SK-N-SH (cell line): ENCODE data around the gene ESPNL. TPM values are rescaled to one million over a fixed set of nuclear protein-coding genes. Genes with fewer than 3 reads are reported as not detected.

Experiments
- CTCF ChIA-PET: fragments of 300-600, 350-600 bp; formaldehyde crosslinking; extraction: SDS; loops from one replicate; lab custom pipeline; 2021; lab: Yijun Ruan, JAX
- POLR2A ChIA-PET: fragments of 350-600 bp; sonication (Branson Sonifier 250); formaldehyde crosslinking; extraction: SDS; loops from one replicate; lab custom pipeline; 2020; ENCODE audit warnings: antibody characterized with exemption, inconsistent platforms; lab: Yijun Ruan, JAX
- DNase-seq: peaks from one replicate; pipeline ENCODE4 v3.0.0; 2012
- H2AFZ ChIP-seq: fragments of 200-600 bp; sonication (generic); 2 replicates; pipeline ENCODE4 v1.8.1; 2016; ENCODE audit warnings: antibody characterized with exemption, mild to moderate bottlenecking, low read depth
- H3F3A ChIP-seq: fragments of 200-600 bp; sonication (generic); replicated peaks from 2 replicates; pipeline ENCODE3; 2016; ENCODE audit warnings: antibody characterized with exemption, mild to moderate bottlenecking; ENCODE audit not compliant: insufficient read depth
- H3K27ac ChIP-seq, 2 experiments: fragments of 200-500 bp in 1 of 2; fragments of 200-600 bp in 1 of 2; sonication (Bioruptor generic) in 1 of 2; sonication (generic), shearing (Covaris generic) in 1 of 2; 2 replicates each; pipeline versions ENCODE4 v1.5.1 to v1.6.1; 2014 to 2016; ENCODE audit warnings: low read depth in 2 of 2, inconsistent platforms in 1 of 2, low read length in 1 of 2, mild to moderate bottlenecking in 1 of 2, mixed read lengths in 1 of 2
- H3K27me3 ChIP-seq: fragments of 200-600 bp; sonication (generic), shearing (Covaris generic); 2 replicates; pipeline ENCODE4 v1.6.1; 2016; ENCODE audit warnings: mixed run types; ENCODE audit not compliant: insufficient read depth
- H3K36me3 ChIP-seq, 2 experiments: fragments of 200-500 bp in 1 of 2; fragments of 200-600 bp in 1 of 2; sonication (Bioruptor generic) in 1 of 2; sonication (generic) in 1 of 2; replicated peaks in 1 of 2; 2 replicates each; pipeline versions ENCODE3 to v1.5.1; 2014 to 2016; ENCODE audit warnings: low read length in 1 of 2, mild to moderate bottlenecking in 1 of 2; ENCODE audit not compliant: insufficient read depth in 2 of 2, control insufficient read depth in 1 of 2
- H3K4me1 ChIP-seq, 2 experiments: fragments of 200-500 bp in 1 of 2; fragments of 200-600 bp in 1 of 2; sonication (Bioruptor generic) in 1 of 2; sonication (generic), shearing (Covaris generic) in 1 of 2; 2 replicates each; pipeline versions ENCODE4 v1.5.1 to v1.6.1; 2014 to 2016; ENCODE audit warnings: low read depth in 1 of 2, low read length in 1 of 2, mixed run types in 1 of 2; ENCODE audit not compliant: insufficient read depth in 2 of 2, control insufficient read depth in 1 of 2
- H3K4me2 ChIP-seq: fragments of 200-600 bp; sonication (generic), shearing (Covaris generic); 2 replicates; pipeline ENCODE4 v1.6.1; 2017; ENCODE audit warnings: mixed run types
- H3K4me3 ChIP-seq, 2 experiments: fragments of 200-500 bp in 1 of 2; fragments of 200-600 bp in 1 of 2; sonication (Bioruptor generic) in 1 of 2; sonication (generic), shearing (Covaris generic) in 1 of 2; 2 replicates each; pipeline versions ENCODE4 v1.5.1 to v1.8.1; 2014 to 2016; ENCODE audit warnings: low read depth in 2 of 2, inconsistent platforms in 1 of 2, low read length in 1 of 2, mild to moderate bottlenecking in 1 of 2, mixed read lengths in 1 of 2, moderate library complexity in 1 of 2
- H3K79me2 ChIP-seq: fragments of 200-600 bp; sonication (generic); 2 replicates; pipeline ENCODE4 v1.8.1; 2017; ENCODE audit warnings: mild to moderate bottlenecking; ENCODE audit not compliant: insufficient read depth
- H3K9ac ChIP-seq: fragments of 200-600 bp; sonication (generic); 2 replicates; pipeline ENCODE4 v1.6.1; 2017; ENCODE audit warnings: mixed run types
- H3K9me2 ChIP-seq: fragments of 200-600 bp; sonication (generic); 2 replicates; pipeline ENCODE4 v1.6.1; 2017; ENCODE audit warnings: mixed run types
- H3K9me3 ChIP-seq: fragments of 200-600 bp; sonication (generic); 2 replicates; pipeline ENCODE4 v1.6.1; 2017; ENCODE audit warnings: mixed run types, mild to moderate bottlenecking, moderate library complexity
- H4K20me1 ChIP-seq: fragments of 200-600 bp; sonication (generic); 2 replicates; pipeline ENCODE4 v1.6.1; 2017; ENCODE audit warnings: mild to moderate bottlenecking, mixed run types; ENCODE audit not compliant: insufficient read depth
- FOXJ3 ChIP-seq: sonication (generic); formaldehyde crosslinking; IDR thresholded peaks from 2 replicates; pipeline ENCODE4 v1.5.1; 2020; ENCODE audit warnings: mild to moderate bottlenecking, missing genetic modification reagents
- FOXM1 ChIP-seq: IDR thresholded peaks from 2 replicates; pipeline ENCODE4 v1.4.0; 2012; ENCODE audit warnings: low read depth, mild to moderate bottlenecking
- GATA2 ChIP-seq: sonication (generic); formaldehyde crosslinking; IDR thresholded peaks from 2 replicates; pipeline ENCODE4 v1.5.0; 2020; ENCODE audit warnings: mild to moderate bottlenecking, missing genetic modification reagents
- MAX ChIP-seq: IDR thresholded peaks from 2 replicates; pipeline ENCODE4 v1.4.0; 2012; ENCODE audit warnings: low read depth
- MXI1 ChIP-seq: IDR thresholded peaks from 2 replicates; pipeline ENCODE4 v1.6.1; 2012; ENCODE audit warnings: mild to moderate bottlenecking, low read depth, low read length, improper control_type of control experiment
- NFIC ChIP-seq: IDR thresholded peaks from 2 replicates; pipeline ENCODE4 v1.4.0; 2012; ENCODE audit warnings: borderline replicate concordance
- NRF1 ChIP-seq: IDR thresholded peaks from 2 replicates; pipeline ENCODE4 v1.6.1; 2012; ENCODE audit warnings: low read depth, mild to moderate bottlenecking, low read length
- RCOR1 ChIP-seq: fragments of 150-350 bp; IDR thresholded peaks from 2 replicates; pipeline ENCODE4 v1.6.1; 2017; ENCODE audit warnings: antibody characterized with exemption, low read length
- RFX5 ChIP-seq: IDR thresholded peaks from 2 replicates; pipeline ENCODE4 v1.6.1; 2012; ENCODE audit warnings: mild to moderate bottlenecking, improper control_type of control experiment, low read length
- TEAD4 ChIP-seq: IDR thresholded peaks from 2 replicates; pipeline ENCODE4 v1.4.0; 2012; ENCODE audit warnings: mild to moderate bottlenecking, borderline replicate concordance; ENCODE audit not compliant: insufficient read depth
- YY1 ChIP-seq: IDR thresholded peaks from 2 replicates; pipeline ENCODE4 v1.4.0; 2012; ENCODE audit warnings: low read depth, mild to moderate bottlenecking
- ZBTB33 ChIP-seq: IDR thresholded peaks from 2 replicates; pipeline ENCODE4 v1.4.0; 2012; ENCODE audit warnings: low read depth, borderline replicate concordance
- WGBS: methylation state at CpG from one replicate; pipeline ENCODE4 v1.1.6; 2017; ENCODE audit warnings: low lambda C conversion rate; 5-methylcytosine and 5-hydroxymethylcytosine counted together
- polyA plus RNA-seq, 3 experiments: library from polyadenylated mRNA; depleted of rRNA; stranded (reverse); fragments of >200 nt; gene quantifications; 2 replicates each; pipeline ENCODE4 v1.2.3, GENCODE V29; 2012
- TF ChIP-seq, protein P1 (sequence below): fragments of 150-350 bp; IDR thresholded peaks from 2 replicates; pipeline ENCODE4 v1.6.1; 2017; ENCODE audit warnings: antibody characterized with exemption, low read length, low read depth, borderline replicate concordance
- TF ChIP-seq, protein P2 (sequence below): IDR thresholded peaks from 2 replicates; pipeline ENCODE4; 2012
- TF ChIP-seq, protein P3 (sequence below): IDR thresholded peaks from 2 replicates; pipeline ENCODE4 v1.4.0; 2012; ENCODE audit warnings: low read depth, borderline replicate concordance

Gene ESPNL
- polyA plus RNA-seq, 1 of the 3 experiments (the other 2 are of a cell fraction): 0.05 TPM

GRCh38 chr2:238061315-238062202 is 38.6 kb upstream of the ESPNL start:
- Histone ChIP-seq H3K9me2 (no peaks in the 10 kb centered on the region), H3K9ac (peak overlapping the region; percentile 90), H2AFZ (peak overlapping the region; percentile 77), H3K4me1 (peaks cover 5 to 13% of the 10 kb centered on the region in 2 experiments; a peak in 3 of 4 replicates), H3K9me3 (no peaks in the 10 kb centered on the region), H3K4me2 (peak overlapping the region; percentile 97), H3K36me3 (peaks cover 14 to 17% of the 10 kb centered on the region in 2 experiments), H3K27me3 (no peaks in the 10 kb centered on the region), H3K4me3 (peak overlapping the region; percentile 71 to 94), H3K27ac (peak overlapping the region; percentile 65 to 72; a peak in 3 of 4 replicates), H4K20me1 (no peaks in the 10 kb centered on the region), H3F3A (no peaks in the 10 kb centered on the region), H3K79me2 (peaks cover 18% of the 10 kb centered on the region; the same call in 1 of the 2 replicates)
- peak; percentile 64 for DNase-seq
- TF ChIP-seq NRF1 (no peak), YY1 (no peak), MXI1 (peak; percentile 94), MAX (peak; percentile 90), FOXJ3 (CRISPR knock-in tag) (no peak)
- TF ChIP-seq, protein P1, sequence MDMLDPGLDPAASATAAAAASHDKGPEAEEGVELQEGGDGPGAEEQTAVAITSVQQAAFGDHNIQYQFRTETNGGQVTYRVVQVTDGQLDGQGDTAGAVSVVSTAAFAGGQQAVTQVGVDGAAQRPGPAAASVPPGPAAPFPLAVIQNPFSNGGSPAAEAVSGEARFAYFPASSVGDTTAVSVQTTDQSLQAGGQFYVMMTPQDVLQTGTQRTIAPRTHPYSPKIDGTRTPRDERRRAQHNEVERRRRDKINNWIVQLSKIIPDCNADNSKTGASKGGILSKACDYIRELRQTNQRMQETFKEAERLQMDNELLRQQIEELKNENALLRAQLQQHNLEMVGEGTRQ: no peak
- ChIA-PET CTCF (interaction anchor here (0.7 to 1.6 kb wide), 5 partner anchors 10 to 586 kb away, joined by 3 to 10 read pairs (median 3); no protein-coding TSS in a partner anchor), POLR2A (interaction anchor here (0.6 to 1.7 kb wide), 13 partner anchors 8 to 726 kb away, joined by 3 to 6 read pairs (median 3); partner anchors contain the start of genes HES6 and KLHL30)
- 8% methylated on average over 20 of the region's 29 CpGs for WGBS

- CTCF ChIA-PET: interaction anchor here (0.8 kb wide), 1 partner anchor 206 kb away, joined by 4 read pairs; no protein-coding TSS in a partner anchor
- Histone ChIP-seq H3K27ac (no peak overlapping the region), H3K79me2 (peaks cover 18% of the 10 kb centered on the region; the same call in 1 of the 2 replicates), H3K4me2 (no peak overlapping the region), H3F3A (no peaks in the 10 kb centered on the region), H3K27me3 (no peaks in the 10 kb centered on the region), H3K4me1 (peaks cover 5 to 13% of the 10 kb centered on the region in 2 experiments; a peak in 3 of 4 replicates), H2AFZ (no peak overlapping the region), H3K9me3 (no peaks in the 10 kb centered on the region), H3K9me2 (no peaks in the 10 kb centered on the region), H3K36me3 (peaks cover 23 to 30% of the 10 kb centered on the region in 2 experiments), H3K4me3 (no peak overlapping the region), H3K9ac (no peak overlapping the region), H4K20me1 (no peaks in the 10 kb centered on the region)
- DNase-seq: no peak
- WGBS: 95% methylated on average over 7 of the region's 8 CpGs
- POLR2A ChIA-PET: no interaction called here
- TF ChIP-seq RFX5 (no peak), YY1 (no peak), RCOR1 (no peak), FOXJ3 (CRISPR knock-in tag) (no peak), ZBTB33 (no peak), NFIC (no peak), GATA2 (CRISPR knock-in tag) (no peak), MAX (no peak), FOXM1 (no peak), TEAD4 (no peak)
- TF ChIP-seq, protein P2, sequence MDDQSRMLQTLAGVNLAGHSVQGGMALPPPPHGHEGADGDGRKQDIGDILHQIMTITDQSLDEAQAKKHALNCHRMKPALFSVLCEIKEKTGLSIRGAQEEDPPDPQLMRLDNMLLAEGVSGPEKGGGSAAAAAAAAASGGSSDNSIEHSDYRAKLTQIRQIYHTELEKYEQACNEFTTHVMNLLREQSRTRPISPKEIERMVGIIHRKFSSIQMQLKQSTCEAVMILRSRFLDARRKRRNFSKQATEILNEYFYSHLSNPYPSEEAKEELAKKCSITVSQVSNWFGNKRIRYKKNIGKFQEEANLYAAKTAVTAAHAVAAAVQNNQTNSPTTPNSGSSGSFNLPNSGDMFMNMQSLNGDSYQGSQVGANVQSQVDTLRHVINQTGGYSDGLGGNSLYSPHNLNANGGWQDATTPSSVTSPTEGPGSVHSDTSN: no peak
- TF ChIP-seq, protein P3, sequence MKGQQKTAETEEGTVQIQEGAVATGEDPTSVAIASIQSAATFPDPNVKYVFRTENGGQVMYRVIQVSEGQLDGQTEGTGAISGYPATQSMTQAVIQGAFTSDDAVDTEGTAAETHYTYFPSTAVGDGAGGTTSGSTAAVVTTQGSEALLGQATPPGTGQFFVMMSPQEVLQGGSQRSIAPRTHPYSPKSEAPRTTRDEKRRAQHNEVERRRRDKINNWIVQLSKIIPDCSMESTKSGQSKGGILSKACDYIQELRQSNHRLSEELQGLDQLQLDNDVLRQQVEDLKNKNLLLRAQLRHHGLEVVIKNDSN: no peak
Observed at GRCh38 chr2:238063414-238064189, 36.5 kb upstream of the ESPNL start.
